SH-SY5Y (cell line): ENCODE results near the gene FOS.

Experiments used
- GATA2 ChIP-seq: IDR thresholded peaks from 2 replicates; pipeline ENCODE4 v1.6.1; 2011; ENCODE audit warnings: mild to moderate bottlenecking, low read depth, low read length
- GATA3 ChIP-seq: IDR thresholded peaks from 2 replicates; pipeline ENCODE4 v1.6.1; 2011; ENCODE audit warnings: low read depth, mild to moderate bottlenecking, low read length, moderate library complexity

- TF ChIP-seq GATA2 (no peak), GATA3 (no peak)
Observed at GRCh38 chr14:75267141-75267721, 11.4 kb upstream of the FOS start.
